GM12892 (cell line): Measurements from ENCODE around the gene NOC4L.

ENCODE experiments used
- POLR2A ChIP-seq: IDR thresholded peaks from 2 replicates; pipeline ENCODE4 v1.6.1; 2011; ENCODE audit warnings: low read depth, low read length, control low read depth
- POLR2AphosphoS5 ChIP-seq: IDR thresholded peaks from 2 replicates; pipeline ENCODE4 v1.6.1; 2011; ENCODE audit warnings: low read depth, low read length, control low read depth
- TAF1 ChIP-seq: IDR thresholded peaks from 2 replicates; pipeline ENCODE4 v1.6.1; 2011; ENCODE audit warnings: low read depth, mild to moderate bottlenecking, control low read depth, low read length, borderline replicate concordance

DNA sequence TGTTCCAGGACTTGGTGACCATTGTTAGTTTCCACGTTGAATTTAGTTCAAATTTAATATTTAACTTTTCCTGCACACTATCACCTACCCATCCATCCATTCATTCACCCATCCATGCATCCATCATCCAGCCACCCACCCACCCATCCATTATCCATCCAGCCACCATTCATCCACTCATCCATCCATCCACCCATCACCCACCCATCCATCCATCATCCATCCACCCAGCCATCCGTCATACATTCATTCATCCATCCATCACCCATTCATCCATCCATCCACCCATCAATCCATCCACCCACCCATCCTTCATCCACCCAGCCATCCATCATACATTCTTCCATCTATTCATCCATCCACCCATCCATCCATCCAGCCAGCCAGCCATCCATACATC lies 21.8 kb downstream of the NOC4L start:
- TF ChIP-seq POLR2A (no peak), POLR2AphosphoS5 (no peak), TAF1 (no peak)
